ENCODE measurements around the gene C1orf210.

DNA sequence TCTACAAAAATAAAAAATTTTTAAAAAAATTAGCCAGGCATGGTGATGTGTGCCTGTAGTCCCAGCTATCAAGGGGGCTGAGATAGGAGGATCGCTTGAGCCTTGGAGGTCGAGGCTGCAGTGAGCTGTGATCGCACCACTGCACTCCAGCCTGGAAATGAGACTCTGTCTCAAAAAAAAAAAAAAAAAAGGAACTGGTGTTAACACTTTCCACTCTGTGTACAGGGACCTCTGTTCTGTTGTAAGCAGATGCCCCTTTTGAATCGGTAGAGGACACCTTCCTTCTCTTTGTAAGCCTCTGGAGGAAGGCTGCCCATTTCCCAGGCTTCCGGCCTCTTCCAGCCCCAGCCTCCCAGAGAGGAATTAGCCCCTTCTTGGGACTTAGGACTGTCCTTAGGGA, 7.3 kb upstream of the C1orf210 start:
- TF ChIP-seq, protein P1, sequence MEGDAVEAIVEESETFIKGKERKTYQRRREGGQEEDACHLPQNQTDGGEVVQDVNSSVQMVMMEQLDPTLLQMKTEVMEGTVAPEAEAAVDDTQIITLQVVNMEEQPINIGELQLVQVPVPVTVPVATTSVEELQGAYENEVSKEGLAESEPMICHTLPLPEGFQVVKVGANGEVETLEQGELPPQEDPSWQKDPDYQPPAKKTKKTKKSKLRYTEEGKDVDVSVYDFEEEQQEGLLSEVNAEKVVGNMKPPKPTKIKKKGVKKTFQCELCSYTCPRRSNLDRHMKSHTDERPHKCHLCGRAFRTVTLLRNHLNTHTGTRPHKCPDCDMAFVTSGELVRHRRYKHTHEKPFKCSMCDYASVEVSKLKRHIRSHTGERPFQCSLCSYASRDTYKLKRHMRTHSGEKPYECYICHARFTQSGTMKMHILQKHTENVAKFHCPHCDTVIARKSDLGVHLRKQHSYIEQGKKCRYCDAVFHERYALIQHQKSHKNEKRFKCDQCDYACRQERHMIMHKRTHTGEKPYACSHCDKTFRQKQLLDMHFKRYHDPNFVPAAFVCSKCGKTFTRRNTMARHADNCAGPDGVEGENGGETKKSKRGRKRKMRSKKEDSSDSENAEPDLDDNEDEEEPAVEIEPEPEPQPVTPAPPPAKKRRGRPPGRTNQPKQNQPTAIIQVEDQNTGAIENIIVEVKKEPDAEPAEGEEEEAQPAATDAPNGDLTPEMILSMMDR (IDR thresholded peaks at IDR 0.05): no peak
- no peak for TF ChIP-seq EZH2 (IDR thresholded peaks at IDR 0.05; ENCODE audit: borderline replicate concordance, insufficient read depth, low read depth, low read length, poor library complexity, severe bottlenecking)
